NCI-H146 treated with DMSO at 0.1 percent for 48 hours (cell line): Measurements from ENCODE around the gene KIAA1210.

Experiments
- DNase-seq: peaks from one replicate; lab custom pipeline; 2025; ENCODE audit not compliant: unreplicated experiment; lab: John Stamatoyannopoulos, UW

Gene KIAA1210

GRCh38 chrX:119127650-119128049 lies at the start of gene KIAA1210:
Gene KIAA1210, minus strand, starts transcription at chrX:119127812. Its CDS starts 4,170 bp downstream, at chrX:119123642.
- no peak for DNase-seq

GRCh38 chrX:119177278-119177677 lies 49.7 kb upstream of the KIAA1210 start:
- no peak for DNase-seq

GRCh38 chrX:119174900-119175299 lies 47.3 kb upstream of the KIAA1210 start:
- DNase-seq: no peak

- DNase-seq: no peak
These were observed 40.5 kb upstream of the KIAA1210 start for GRCh38 chrX:119168104-119168503.

GRCh38 chrX:119158226-119158625 lies 30.6 kb upstream of the KIAA1210 start:
- no peak for DNase-seq

- DNase-seq: no peak
These were observed 28.6 kb upstream of the KIAA1210 start for GRCh38 chrX:119156241-119156640.

GRCh38 chrX:119155416-119156035 lies 27.9 kb upstream of the KIAA1210 start:
- DNase-seq: no peak

- no peak for DNase-seq
These were observed 23.4 kb upstream of the KIAA1210 start for GRCh38 chrX:119151051-119151380.

GRCh38 chrX:119150163-119151050 lies 22.8 kb upstream of the KIAA1210 start:
- no peak for DNase-seq

- DNase-seq: no peak
These were observed 19.9 kb upstream of the KIAA1210 start for GRCh38 chrX:119147486-119147885.

GRCh38 chrX:119145241-119145653 lies 17.6 kb upstream of the KIAA1210 start:
- no peak for DNase-seq

GRCh38 chrX:119134466-119134865 lies 6.9 kb upstream of the KIAA1210 start:
- no peak for DNase-seq

GRCh38 chrX:119132961-119133360 lies 5.3 kb upstream of the KIAA1210 start:
- DNase-seq: no peak

GRCh38 chrX:119132316-119132715 lies 4.7 kb upstream of the KIAA1210 start:
- DNase-seq: no peak

GRCh38 chrX:119130911-119131310 lies 3.3 kb upstream of the KIAA1210 start:
- no peak for DNase-seq

GRCh38 chrX:119121341-119121740 lies 6.3 kb downstream of the KIAA1210 start:
- DNase-seq: no peak

- DNase-seq: peak; percentile 1
These were observed 8.7 kb downstream of the KIAA1210 start for GRCh38 chrX:119118780-119119395.

GRCh38 chrX:119107206-119107605 lies 20.4 kb downstream of the KIAA1210 start:
- DNase-seq: no peak

- DNase-seq: no peak
These were observed 21.8 kb downstream of the KIAA1210 start for GRCh38 chrX:119105826-119106225.

GRCh38 chrX:119101168-119101567 lies 26.4 kb downstream of the KIAA1210 start:
- DNase-seq: no peak

GRCh38 chrX:119095936-119096335 lies 31.7 kb downstream of the KIAA1210 start:
- DNase-seq: no peak

GRCh38 chrX:119094819-119095218 lies 32.8 kb downstream of the KIAA1210 start:
- no peak for DNase-seq
